Endodermal cell (in vitro differentiated cells): ENCODE results near the gene PCCA. TPM values are rescaled to one million over a fixed set of nuclear protein-coding genes. Genes with fewer than 3 reads are reported as not detected.

Experiments used
- DNase-seq: peaks from one replicate; pipeline ENCODE4 v3.0.0-alpha.2; 2017
- H3K27ac ChIP-seq: 2 replicates; pipeline ENCODE4 v1.5.1; 2013; ENCODE audit warnings: mild to moderate bottlenecking, low read depth, low read length, moderate library complexity
- H3K27me3 ChIP-seq: 2 replicates; pipeline ENCODE4 v1.6.1; 2013; ENCODE audit warnings: mild to moderate bottlenecking, low read length, moderate library complexity; ENCODE audit not compliant: insufficient read depth, control insufficient read depth, poor library complexity, severe bottlenecking
- H3K36me3 ChIP-seq: 2 replicates; pipeline ENCODE4 v1.7.0; 2013; ENCODE audit warnings: mild to moderate bottlenecking, low read length, moderate library complexity; ENCODE audit not compliant: control insufficient read depth, insufficient read depth
- H3K4me1 ChIP-seq: one replicate; pipeline ENCODE4 v1.7.0; 2013; ENCODE audit warnings: low read length; ENCODE audit not compliant: control insufficient read depth, insufficient read depth
- H3K4me3 ChIP-seq: 2 replicates; pipeline ENCODE4 v1.5.1; 2013; ENCODE audit warnings: mild to moderate bottlenecking, low read length, moderate library complexity
- H3K9ac ChIP-seq: 2 replicates; pipeline ENCODE4 v1.6.1; 2013; ENCODE audit warnings: mild to moderate bottlenecking, low read length, moderate library complexity; ENCODE audit not compliant: poor library complexity, severe bottlenecking; ENCODE audit errors: extremely low read depth
- H3K9me3 ChIP-seq: 2 replicates; pipeline ENCODE4 v1.6.1; 2013; ENCODE audit warnings: mild to moderate bottlenecking, low read length, moderate library complexity; ENCODE audit not compliant: control insufficient read depth
- H3K27ac Mint-ChIP-seq: 2 replicates; pipeline ENCODE4 v1.8.0; 2020; ENCODE audit warnings: mixed read lengths
- H3K27me3 Mint-ChIP-seq: 2 replicates; pipeline ENCODE4 v1.8.0; 2021; ENCODE audit warnings: mild to moderate bottlenecking, mixed read lengths; ENCODE audit not compliant: insufficient read depth
- H3K36me3 Mint-ChIP-seq: 2 replicates; pipeline ENCODE4 v1.8.0; 2020; ENCODE audit warnings: low read depth, mixed read lengths
- H3K4me1 Mint-ChIP-seq: 2 replicates; pipeline ENCODE4 v1.8.0; 2020; ENCODE audit warnings: mixed read lengths
- H3K4me3 Mint-ChIP-seq: 2 replicates; pipeline ENCODE4 v1.8.0; 2020; ENCODE audit warnings: mild to moderate bottlenecking, moderate library complexity, mixed read lengths
- H3K9me3 Mint-ChIP-seq: 2 replicates; pipeline ENCODE4 v1.8.0; 2020; ENCODE audit warnings: mild to moderate bottlenecking, mixed read lengths
- CTCF ChIP-seq: fragments of 200-600 bp; sonication (generic); conservative IDR thresholded peaks from 2 replicates; pipeline ENCODE4 v1.5.0; 2021; ENCODE audit warnings: antibody characterized with exemption, mild to moderate bottlenecking
- WGBS, 2 experiments: methylation state at CpG; one replicate each; pipeline versions ENCODE4 v1.1.5 to v1.1.7; 2013; ENCODE audit warnings: missing lambda C conversion rate in 2 of 2, mixed read lengths in 1 of 2; ENCODE audit not compliant: insufficient coverage in 1 of 2, insufficient read length in 1 of 2; 5-methylcytosine and 5-hydroxymethylcytosine counted together
- total RNA-seq, 2 donors: library from RNA; stranded (reverse); fragmentation: NEBNext Ultra II Directional in 1 of 2; extraction: Animal tissue kit (Norgen Biotek cat#: 25700) in 1 of 2; gene quantifications; 2 replicates in 1 of 2; 3 replicates in 1 of 2; pipeline ENCODE4 v1.2.1, GENCODE V29; 2021

PCCA gene
- total RNA-seq, 2 donors from 2014 or later, result 60.2 to 67.2 TPM

- no peaks in the 10 kb centered on the region for H3K27me3 Mint-ChIP-seq
- WGBS, 2 experiments, result 40 to 45% methylated on average over 1 to 3 of the region's 4 CpGs
- Histone ChIP-seq H3K36me3 (peaks cover 9% of the 10 kb centered on the region), H3K27me3 (no peaks in the 10 kb centered on the region), H3K4me1 (peaks cover 13% of the 10 kb centered on the region), H3K27ac (peak overlapping the region; percentile 77), H3K9ac (no peak overlapping the region), H3K9me3 (no peaks in the 10 kb centered on the region), H3K4me3 (peak overlapping the region; percentile 61)
- H3K4me3 Mint-ChIP-seq, result peak overlapping the region; percentile 20
- DNase-seq, result no peak
- H3K4me1 Mint-ChIP-seq, result peaks cover 42% of the 10 kb centered on the region
- H3K36me3 Mint-ChIP-seq, result peaks cover 11% of the 10 kb centered on the region
- peak overlapping the region; percentile 91 for H3K27ac Mint-ChIP-seq
- no peak for TF ChIP-seq CTCF
- peaks cover 2% of the 10 kb centered on the region for H3K9me3 Mint-ChIP-seq
Measured at GRCh38 chr13:100234524-100235136, 145.7 kb downstream of the PCCA start.

GRCh38 chr13:100235311-100235901 lies 146.5 kb downstream of the PCCA start:
- Mint-ChIP-seq H3K4me1 (peaks cover 50% of the 10 kb centered on the region), H3K9me3 (peaks cover 2% of the 10 kb centered on the region), H3K27me3 (no peaks in the 10 kb centered on the region), H3K36me3 (peaks cover 11% of the 10 kb centered on the region), H3K4me3 (no peak overlapping the region), H3K27ac (no peak overlapping the region)
- Histone ChIP-seq H3K4me3 (peak overlapping the region; percentile 61), H3K27me3 (no peaks in the 10 kb centered on the region), H3K27ac (no peak overlapping the region), H3K36me3 (peaks cover 9% of the 10 kb centered on the region), H3K9ac (no peak overlapping the region), H3K4me1 (peaks cover 10% of the 10 kb centered on the region), H3K9me3 (no peaks in the 10 kb centered on the region)
- TF ChIP-seq CTCF, result peak; percentile 79
- WGBS, 2 experiments, result 70 to 91% methylated on average over 4 to 5 of the region's 5 CpGs
- no peak for DNase-seq

- Histone ChIP-seq H3K4me1 (peaks cover 8% of the 10 kb centered on the region), H3K36me3 (peaks cover 9% of the 10 kb centered on the region), H3K9ac (no peak overlapping the region), H3K9me3 (no peaks in the 10 kb centered on the region), H3K27ac (no peak overlapping the region), H3K27me3 (no peaks in the 10 kb centered on the region), H3K4me3 (no peak overlapping the region)
- TF ChIP-seq CTCF, result no peak
- H3K27ac Mint-ChIP-seq, result peak overlapping the region; percentile 27
- no peaks in the 10 kb centered on the region for H3K27me3 Mint-ChIP-seq
- no peak overlapping the region for H3K4me3 Mint-ChIP-seq
- no peak for DNase-seq
- H3K9me3 Mint-ChIP-seq, result peaks cover 2% of the 10 kb centered on the region
- WGBS, 2 experiments, result 91 to 100% methylated on average over 1 to 4 of the region's 4 CpGs
- H3K4me1 Mint-ChIP-seq, result peaks cover 44% of the 10 kb centered on the region
- peaks cover 11% of the 10 kb centered on the region for H3K36me3 Mint-ChIP-seq
Measured at GRCh38 chr13:100240109-100240779, 151.4 kb downstream of the PCCA start.
